NB4 (cell line): Measurements from ENCODE around the gene MAK.
"Not testable (repeated sequence)": the region's sequence is repeated elsewhere in the genome, so short reads cannot be mapped to it uniquely, and the experiment has no call there.

Experiments
- DNase-seq: peaks from one replicate; pipeline ENCODE4 v3.0.0; 2010; ENCODE audit warnings: low read depth
- H3K4me3 ChIP-seq: one replicate; pipeline ENCODE4 v1.5.1; 2011; ENCODE audit warnings: mild to moderate bottlenecking, low read depth, low read length, moderate library complexity
- CTCF ChIP-seq: IDR thresholded peaks from one replicate; pipeline ENCODE4 v1.5.1; 2012; ENCODE audit warnings: low read depth, low read length
- MAX ChIP-seq: IDR thresholded peaks from 2 replicates; pipeline ENCODE4 v1.6.1; 2011; ENCODE audit warnings: low read depth, low read length
- MYC ChIP-seq: IDR thresholded peaks from 2 replicates; pipeline ENCODE4 v1.6.1; 2011; ENCODE audit warnings: low read depth, low read length
- POLR2A ChIP-seq: IDR thresholded peaks from 2 replicates; pipeline ENCODE4 v1.6.1; 2011; ENCODE audit warnings: mild to moderate bottlenecking; ENCODE audit not compliant: insufficient read length; ENCODE audit errors: extremely low read depth

MAK gene

GRCh38 chr6:10882657-10883171 lies 44.4 kb upstream of the MAK start:
- no peak for DNase-seq
- no peak overlapping the region for H3K4me3 ChIP-seq
- TF ChIP-seq POLR2A (no peak), CTCF (no peak), MAX (no peak), MYC (no peak)

DNA sequence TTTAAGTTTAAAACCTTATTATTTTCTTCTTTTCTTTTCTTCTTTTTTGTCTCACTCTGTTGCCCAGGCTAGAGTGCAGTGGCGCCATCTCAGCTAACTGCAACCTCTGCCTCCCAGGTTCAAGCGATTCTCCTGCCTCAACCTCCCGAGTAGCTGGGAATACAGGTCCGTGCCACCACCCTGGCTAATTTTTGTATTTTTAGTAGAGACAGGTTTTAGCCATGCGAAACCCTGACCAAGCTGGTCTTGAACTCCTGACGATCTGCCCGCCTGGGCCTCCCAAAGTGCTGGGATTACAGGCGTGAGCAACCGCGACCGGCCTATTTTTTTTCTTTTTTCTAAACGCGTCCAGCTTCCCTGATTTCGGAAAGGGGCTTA lies 43.9 kb upstream of the MAK start:
- not testable (repeated sequence) for DNase-seq, H3K4me3 ChIP-seq

GRCh38 chr6:10880366-10880765 lies 42.0 kb upstream of the MAK start:
- H3K4me3 ChIP-seq, result no peak overlapping the region
- no peak for TF ChIP-seq CTCF
- TF ChIP-seq MYC, result no peak
- TF ChIP-seq MAX, result no peak
- no peak for TF ChIP-seq POLR2A
- DNase-seq, result no peak

GRCh38 chr6:10877871-10878270 lies 39.5 kb upstream of the MAK start:
- no peak for DNase-seq

DNA sequence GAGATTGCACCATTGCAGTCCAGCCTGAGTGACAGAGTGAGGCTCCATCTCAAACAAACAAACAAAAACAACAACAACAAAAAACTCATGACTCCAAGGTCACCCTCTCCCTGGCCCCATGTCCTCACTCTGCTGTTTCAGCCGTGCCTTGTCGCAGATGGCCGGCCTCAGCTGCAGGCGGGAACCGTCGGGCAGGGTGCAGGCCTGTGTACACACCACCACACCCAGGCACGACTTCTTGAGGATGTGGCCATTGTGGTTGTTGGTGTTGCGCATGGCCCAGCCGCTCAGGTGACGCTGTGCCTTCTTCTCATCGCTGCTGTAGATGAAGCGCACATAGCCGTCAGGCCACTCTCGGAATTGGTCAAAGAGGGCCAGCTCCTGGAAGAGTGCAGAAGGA lies 38.7 kb upstream of the MAK start:
- H3K4me3 ChIP-seq, result no peak overlapping the region
- no peak for TF ChIP-seq MYC
- TF ChIP-seq POLR2A, result no peak
- no peak for TF ChIP-seq CTCF
- TF ChIP-seq MAX, result no peak
- no peak for DNase-seq

More at GRCh38 chr6:10877871-10878270, 39.5 kb upstream of the MAK start:
- no peak overlapping the region for H3K4me3 ChIP-seq
- TF ChIP-seq CTCF (no peak), POLR2A (no peak), MYC (no peak), MAX (no peak)

- TF ChIP-seq MYC (no peak), CTCF (no peak), POLR2A (no peak), MAX (no peak)
- no peak for DNase-seq
- no peak overlapping the region for H3K4me3 ChIP-seq
Observed at GRCh38 chr6:10875026-10875425, 36.7 kb upstream of the MAK start.
